Natural killer cell (primary cell): ENCODE measurements around the gene WASHC3. TPM values are rescaled to one million over a fixed set of nuclear protein-coding genes. Genes with fewer than 3 reads are reported as not detected.
"Not testable (repeated sequence)": the region's sequence is repeated elsewhere in the genome, so short reads cannot be mapped to it uniquely, and the experiment has no call there.

ENCODE experiments used
- ATAC-seq, 3 donors: fragments of 150-1000 bp in 2 of 3; fragments of 200-7000 bp in 1 of 3; cut with Tn5 transposase; 1 replicate in 1 of 3; 2 replicates in 2 of 3; pipeline ENCODE4 v1.10.0; 2021; ENCODE audit warnings: mild to moderate bottlenecking in 2 of 3, moderate library complexity in 2 of 3
- DNase-seq, 2 donors: peaks; one replicate each; pipeline versions ENCODE4 v3.0.0 to v3.0.0-alpha.2; 2013 to 2021; ENCODE audit warnings: mixed read lengths in 1 of 2
- H3K27ac ChIP-seq: one replicate; pipeline ENCODE4 v1.5.1; 2013; ENCODE audit warnings: mild to moderate bottlenecking, low read length
- H3K27me3 ChIP-seq: one replicate; pipeline ENCODE4 v1.6.1; 2013; ENCODE audit warnings: low read length; ENCODE audit not compliant: control insufficient read depth, insufficient read depth
- H3K36me3 ChIP-seq: one replicate; pipeline ENCODE4 v1.6.1; 2013; ENCODE audit warnings: low read length; ENCODE audit not compliant: control insufficient read depth, insufficient read depth
- H3K4me1 ChIP-seq: one replicate; pipeline ENCODE4 v1.6.1; 2013; ENCODE audit warnings: low read length; ENCODE audit not compliant: control insufficient read depth, insufficient read depth
- H3K4me3 ChIP-seq: one replicate; pipeline ENCODE4 v1.5.1; 2013; ENCODE audit warnings: low read length
- H3K9me3 ChIP-seq: one replicate; pipeline ENCODE4 v1.6.1; 2013; ENCODE audit warnings: low read length; ENCODE audit not compliant: control insufficient read depth, insufficient read depth
- H3K27ac Mint-ChIP-seq, 2 donors: one replicate each; pipeline ENCODE4 v1.8.0; 2022; ENCODE audit warnings: mild to moderate bottlenecking in 2 of 2, mixed read lengths in 2 of 2, moderate library complexity in 1 of 2
- H3K27me3 Mint-ChIP-seq, 2 donors: one replicate each; pipeline ENCODE4 v1.8.0; 2022; ENCODE audit warnings: low read depth in 2 of 2, mixed read lengths in 2 of 2
- H3K36me3 Mint-ChIP-seq: one replicate; pipeline ENCODE4 v1.8.0; 2022; ENCODE audit warnings: mixed read lengths
- H3K4me1 Mint-ChIP-seq, 2 donors: one replicate each; pipeline ENCODE4 v1.8.0; 2022; ENCODE audit warnings: mixed read lengths in 2 of 2
- H3K4me3 Mint-ChIP-seq: one replicate; pipeline ENCODE4 v1.8.0; 2022; ENCODE audit warnings: mild to moderate bottlenecking, moderate library complexity, mixed read lengths
- H3K9me3 Mint-ChIP-seq, 2 donors: one replicate each; pipeline ENCODE4 v1.8.0; 2022; ENCODE audit warnings: mixed read lengths in 2 of 2
- WGBS: methylation state at CpG from one replicate; pipeline ENCODE4 v1.1.7; 2013; ENCODE audit warnings: missing lambda C conversion rate; ENCODE audit not compliant: insufficient coverage; 5-methylcytosine and 5-hydroxymethylcytosine counted together
- intact Hi-C: fragments of 100-400 bp; cut with micrococcal nuclease; formaldehyde crosslinking; loops from one replicate; pipeline ENCODE4 v1.14.2; 2022
- total RNA-seq, 4 donors: library from RNA; stranded (reverse); fragments of 120-200 nt in 1 of 4; gene quantifications; one replicate each; pipeline versions ENCODE4 v1.2.3 to v1.2.4, GENCODE V29; 2013 to 2022
- TF ChIP-seq, protein P1 (sequence below): fragments of 200-600 bp; IDR thresholded peaks from one replicate; pipeline ENCODE4 v1.8.0; 2022; ENCODE audit warnings: antibody characterized with exemption

The WASHC3 gene
- total RNA-seq, 3 donors from 2014 or later (not counting 1 experiment from before 2014, with no cell fraction given): 34.6 to 43.2 (median 41.4) TPM

DNA sequence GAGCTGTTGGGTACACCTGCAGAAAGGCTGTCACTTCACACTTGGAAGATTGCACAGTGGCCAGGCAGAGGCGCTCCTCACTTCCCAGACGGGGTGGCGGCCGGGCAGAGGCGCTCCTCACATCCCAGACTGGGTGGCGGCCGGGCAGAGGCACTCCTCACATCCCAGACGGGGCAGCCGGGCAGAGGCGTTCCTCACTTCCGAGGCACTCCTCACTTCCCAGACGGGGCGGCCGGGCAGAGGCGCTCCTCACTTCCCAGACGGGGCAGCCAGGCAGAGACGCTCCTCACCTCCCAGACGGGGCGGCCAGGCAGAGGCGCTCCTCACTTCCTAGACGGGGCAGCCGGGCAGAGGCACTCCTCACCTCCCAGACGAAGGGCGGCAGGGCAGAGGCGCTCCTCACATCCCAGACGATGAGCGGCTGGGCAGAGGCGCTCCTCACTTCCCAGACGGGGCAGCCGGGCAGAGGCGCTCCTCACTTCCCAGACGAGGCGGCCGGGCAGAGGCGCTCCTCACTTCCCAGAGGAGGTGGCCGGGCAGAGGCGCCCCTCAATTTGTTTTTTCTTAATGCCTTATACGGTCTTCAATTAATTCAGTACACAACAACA lies 27.5 kb upstream of the WASHC3 start:
- H3K9me3 Mint-ChIP-seq, DNase-seq, H3K27ac Mint-ChIP-seq, H3K4me3 Mint-ChIP-seq, H3K4me1 ChIP-seq, H3K4me3 ChIP-seq, H3K4me1 Mint-ChIP-seq, H3K27me3 Mint-ChIP-seq, H3K9me3 ChIP-seq, intact Hi-C loops, H3K27me3 ChIP-seq, H3K27ac ChIP-seq, ATAC-seq, H3K36me3 ChIP-seq: not testable (repeated sequence)
- peaks cover 13% of the 10 kb centered on the region for H3K36me3 Mint-ChIP-seq
- WGBS: 98% methylated on average over 38 of the region's 38 CpGs

DNA sequence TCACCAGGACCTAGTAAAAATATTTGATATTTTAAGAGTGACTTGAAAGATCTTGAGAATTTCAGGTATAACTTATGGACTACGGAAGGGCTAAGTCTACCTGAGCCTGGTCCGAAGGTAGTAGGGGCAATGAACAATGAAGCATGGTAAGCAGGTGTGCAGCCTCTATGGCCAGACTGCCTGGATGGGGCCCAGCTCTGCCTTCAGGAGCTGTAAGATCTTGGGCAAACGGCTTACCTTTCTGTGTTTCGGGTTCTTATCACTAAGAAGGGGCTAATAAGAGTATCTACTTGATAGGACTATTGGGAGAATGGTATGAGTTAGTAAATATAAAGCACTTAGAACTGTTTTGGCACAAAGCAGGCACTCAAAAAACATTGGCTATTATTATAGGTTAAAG lies 19.1 kb upstream of the WASHC3 start:
- Mint-ChIP-seq H3K9me3 (no peaks in the 10 kb centered on the region), H3K27me3 (no peaks in the 10 kb centered on the region), H3K4me3 (no peak overlapping the region), H3K27ac (no peak overlapping the region), H3K4me1 (no peaks in the 10 kb centered on the region), H3K36me3 (peaks cover 37% of the 10 kb centered on the region)
- intact Hi-C loops: no loop called here
- no peak for DNase-seq
- over 99% methylated on average over 4 of the region's 4 CpGs for WGBS
- Histone ChIP-seq H3K4me1 (no peaks in the 10 kb centered on the region), H3K27me3 (no peaks in the 10 kb centered on the region), H3K9me3 (no peaks in the 10 kb centered on the region), H3K4me3 (no peak overlapping the region), H3K27ac (no peak overlapping the region), H3K36me3 (peaks cover 37% of the 10 kb centered on the region)
- TF ChIP-seq, protein P1, sequence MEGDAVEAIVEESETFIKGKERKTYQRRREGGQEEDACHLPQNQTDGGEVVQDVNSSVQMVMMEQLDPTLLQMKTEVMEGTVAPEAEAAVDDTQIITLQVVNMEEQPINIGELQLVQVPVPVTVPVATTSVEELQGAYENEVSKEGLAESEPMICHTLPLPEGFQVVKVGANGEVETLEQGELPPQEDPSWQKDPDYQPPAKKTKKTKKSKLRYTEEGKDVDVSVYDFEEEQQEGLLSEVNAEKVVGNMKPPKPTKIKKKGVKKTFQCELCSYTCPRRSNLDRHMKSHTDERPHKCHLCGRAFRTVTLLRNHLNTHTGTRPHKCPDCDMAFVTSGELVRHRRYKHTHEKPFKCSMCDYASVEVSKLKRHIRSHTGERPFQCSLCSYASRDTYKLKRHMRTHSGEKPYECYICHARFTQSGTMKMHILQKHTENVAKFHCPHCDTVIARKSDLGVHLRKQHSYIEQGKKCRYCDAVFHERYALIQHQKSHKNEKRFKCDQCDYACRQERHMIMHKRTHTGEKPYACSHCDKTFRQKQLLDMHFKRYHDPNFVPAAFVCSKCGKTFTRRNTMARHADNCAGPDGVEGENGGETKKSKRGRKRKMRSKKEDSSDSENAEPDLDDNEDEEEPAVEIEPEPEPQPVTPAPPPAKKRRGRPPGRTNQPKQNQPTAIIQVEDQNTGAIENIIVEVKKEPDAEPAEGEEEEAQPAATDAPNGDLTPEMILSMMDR: no peak
- ATAC-seq: no peak

DNA sequence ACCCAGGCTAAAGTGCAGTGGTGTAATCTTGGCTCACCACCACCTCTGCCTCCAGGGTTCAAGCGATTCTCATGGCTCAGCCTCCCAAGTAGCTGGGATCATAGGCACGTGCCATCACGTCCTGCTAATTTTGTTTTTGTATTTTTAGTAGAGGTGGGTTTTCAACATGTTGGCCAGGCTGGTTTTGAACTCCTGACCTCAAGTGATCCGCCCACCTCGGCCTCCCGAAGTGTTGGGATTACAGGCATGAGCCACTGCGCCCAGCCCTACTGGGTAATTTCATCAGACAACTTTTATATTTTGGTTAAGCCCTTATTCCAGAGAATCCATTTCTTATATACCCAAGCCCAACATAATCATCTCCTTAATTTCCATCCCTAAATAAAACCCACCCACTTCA lies 10.3 kb upstream of the WASHC3 start:
- H3K4me3 Mint-ChIP-seq, H3K27ac ChIP-seq, DNase-seq, H3K4me1 Mint-ChIP-seq, H3K9me3 ChIP-seq, H3K27ac Mint-ChIP-seq, H3K4me3 ChIP-seq, H3K27me3 Mint-ChIP-seq, ATAC-seq, H3K27me3 ChIP-seq, H3K4me1 ChIP-seq, intact Hi-C loops, H3K9me3 Mint-ChIP-seq: not testable (repeated sequence)
- peaks cover 20% of the 10 kb centered on the region for H3K36me3 ChIP-seq
- peaks cover 12% of the 10 kb centered on the region for H3K36me3 Mint-ChIP-seq
- WGBS: 95% methylated on average over 7 of the region's 7 CpGs

DNA sequence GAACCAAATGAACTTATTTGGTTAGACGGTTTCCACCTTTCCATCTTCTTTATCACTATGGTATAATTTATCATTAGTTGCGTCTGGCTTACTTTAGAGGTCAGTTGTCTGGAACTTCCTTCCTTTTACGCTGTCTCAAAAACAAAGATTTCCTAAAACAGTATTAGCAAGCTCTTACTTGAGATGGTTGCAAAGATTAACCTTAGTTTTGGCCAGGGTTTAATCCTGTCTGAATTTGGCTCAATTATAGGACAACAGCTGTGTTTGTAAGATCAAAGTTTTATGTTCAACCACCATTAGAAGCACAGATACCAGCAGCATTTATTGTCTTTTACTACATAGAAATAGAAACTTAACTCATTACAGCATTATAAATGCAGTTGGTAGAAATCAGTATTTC lies 7.9 kb upstream of the WASHC3 start:
- no peak overlapping the region for H3K4me3 Mint-ChIP-seq
- no peaks in the 10 kb centered on the region for H3K9me3 ChIP-seq
- peaks cover 0 to 2% of the 10 kb centered on the region in 2 donors for H3K27me3 Mint-ChIP-seq
- DNase-seq (no peak), ATAC-seq (no peak)
- H3K4me1 Mint-ChIP-seq: no peaks in the 10 kb centered on the region
- no peaks in the 10 kb centered on the region for H3K9me3 Mint-ChIP-seq
- H3K4me3 ChIP-seq: no peak overlapping the region
- no peak overlapping the region for H3K27ac ChIP-seq
- TF ChIP-seq, protein P1: no peak
- peaks cover 9% of the 10 kb centered on the region for H3K36me3 ChIP-seq
- no peaks in the 10 kb centered on the region for H3K36me3 Mint-ChIP-seq
- H3K27ac Mint-ChIP-seq: no peak overlapping the region
- no peaks in the 10 kb centered on the region for H3K27me3 ChIP-seq
- 55% methylated on average over 2 of the region's 3 CpGs for WGBS
- intact Hi-C loops: no loop called here
- no peaks in the 10 kb centered on the region for H3K4me1 ChIP-seq
